ENCODE measurements around the gene PNPO. TPM values are rescaled to one million over a fixed set of nuclear protein-coding genes. Genes with fewer than 3 reads are reported as not detected.

The PNPO gene
- total and polyA plus RNA-seq, 2 of the 13 experiments (the other 11 are each of a cell fraction or from before 2014, with no cell fraction given) = 47.9 to 63.3 TPM

- 0 out of 2 replicates have a peak, but pooled peaks have one; percentile 16 for TF ChIP-seq TFAP4 (IDR thresholded peaks at IDR 0.05; ENCODE audit: borderline replicate concordance, low read depth)
- 0 out of 2 replicates have a peak, but pooled peaks have one; percentile 58 for TF ChIP-seq ZBTB3 (CRISPR knock-in tag; IDR thresholded peaks at IDR 0.05; ENCODE audit: borderline replicate concordance, low read depth)
- peak; percentile 74 for TF ChIP-seq PITX1 (CRISPR knock-in tag; IDR thresholded peaks at IDR 0.05)
- peak; percentile 64; the same call in 1 of the 2 replicates for TF ChIP-seq ZMYM4 (CRISPR knock-in tag; IDR thresholded peaks at IDR 0.05)
- TF ChIP-seq CENPX (CRISPR knock-in tag; IDR thresholded peaks at IDR 0.05) = no peak
- no peak for TF ChIP-seq KLF13 (CRISPR knock-in tag; IDR thresholded peaks at IDR 0.05)
- peak; percentile 82 for TF ChIP-seq SPEN (CRISPR knock-in tag; IDR thresholded peaks at IDR 0.05; ENCODE audit: low read depth)
- peak; percentile 97 for TF ChIP-seq HNF4A (CRISPR knock-in tag; IDR thresholded peaks at IDR 0.05)
- no peak; the same call in 1 of the 2 replicates for TF ChIP-seq ZNF839 (CRISPR knock-in tag; IDR thresholded peaks at IDR 0.05; ENCODE audit: borderline replicate concordance)
- TF ChIP-seq PPARG (CRISPR knock-in tag; conservative IDR thresholded peaks at IDR 0.05) = peak; percentile 71; the same call in 1 of the 2 replicates
- no peak; the same call in 1 of the 2 replicates for TF ChIP-seq WIZ (CRISPR knock-in tag; IDR thresholded peaks at IDR 0.05)
- TF ChIP-seq PLSCR1 (CRISPR knock-in tag; IDR thresholded peaks at IDR 0.05; ENCODE audit: borderline replicate concordance) = no peak
- no peak for TF ChIP-seq MBD4 (IDR thresholded peaks at IDR 0.05; ENCODE audit: borderline replicate concordance, low read length)
- no peak for TF ChIP-seq PBX2 (CRISPR knock-in tag; IDR thresholded peaks at IDR 0.05)
- TF ChIP-seq ZBTB39 (CRISPR knock-in tag; IDR thresholded peaks at IDR 0.05) = no peak
- TF ChIP-seq PATZ1 (CRISPR knock-in tag; IDR thresholded peaks at IDR 0.05) = no peak
- peak in 1 of 2 experiments; percentile 66; a peak in 2 of 4 replicates for TF ChIP-seq EP300 (IDR thresholded peaks at IDR 0.05; ENCODE audit: low read depth in 2 of 2, low read length in 2 of 2)
- 0 out of 2 replicates have a peak, but pooled peaks have one; percentile 30 for TF ChIP-seq EP300 (CRISPR knock-in tag; IDR thresholded peaks at IDR 0.05; ENCODE audit: borderline replicate concordance)
- TF ChIP-seq ZSCAN30 (CRISPR knock-in tag; IDR thresholded peaks at IDR 0.05) = no peak
- peak; percentile 59; the same call in 1 of the 2 replicates for TF ChIP-seq ZNF691 (CRISPR knock-in tag; IDR thresholded peaks at IDR 0.05; ENCODE audit: borderline replicate concordance, low read depth)
These were observed 11.0 kb downstream of the PNPO start (continued) for GRCh38 chr17:47952171-47953021.
